ENCODE data around the gene DOCK1.

DOCK1 gene

DNA sequence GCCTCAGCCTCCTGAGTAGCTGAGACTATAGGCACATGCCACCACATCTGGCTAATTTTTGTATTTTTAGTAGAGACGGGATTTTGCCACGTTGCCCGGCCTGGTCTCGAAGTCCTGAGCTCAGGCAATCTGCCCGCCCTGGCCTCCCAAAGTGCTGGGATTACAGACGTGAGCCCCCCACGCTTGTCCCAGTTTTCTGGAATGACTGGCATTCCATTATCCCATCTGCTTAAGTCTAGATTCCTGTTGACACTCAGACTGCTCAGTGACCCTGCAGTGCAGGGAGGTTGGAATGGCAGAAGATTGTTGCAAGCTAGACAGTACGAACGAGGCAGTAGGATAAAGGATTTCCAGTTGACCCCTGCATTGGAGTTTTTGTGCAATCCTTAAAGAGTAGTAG lies 508.8 kb downstream of the DOCK1 start:
- H3K4me2 ChIP-seq (ENCODE audit: low read depth, low read length, poor library complexity, severe bottlenecking) = no peak overlapping the region
- H3K4me3 ChIP-seq (ENCODE audit: low read length, poor library complexity, severe bottlenecking) = no peak overlapping the region
- no peaks in the 10 kb centered on the region for H3F3A ChIP-seq (ENCODE audit: low read depth)
- H3K9me2 ChIP-seq (replicated peaks; ENCODE audit: low read depth, low read length) = no peaks in the 10 kb centered on the region
- H3K36me3 ChIP-seq (ENCODE audit: insufficient read depth, low read length) = no peaks in the 10 kb centered on the region
- H4K20me1 ChIP-seq (ENCODE audit: insufficient read depth, low read length, poor library complexity, severe bottlenecking) = no peaks in the 10 kb centered on the region
- peaks cover 6% of the 10 kb centered on the region; the same call in 1 of the 2 replicates for H3K9me3 ChIP-seq (ENCODE audit: insufficient read depth, low read depth, low read length)
- no peak overlapping the region for H2AFZ ChIP-seq (ENCODE audit: low read length)
- H3K79me2 ChIP-seq (ENCODE audit: insufficient read depth, low read length) = no peaks in the 10 kb centered on the region
- no peaks in the 10 kb centered on the region for H3K27me3 ChIP-seq (ENCODE audit: insufficient read depth, low read length, poor library complexity, severe bottlenecking)
- H3K4me1 ChIP-seq (ENCODE audit: insufficient read depth, low read length, poor library complexity, severe bottlenecking) = no peaks in the 10 kb centered on the region
- H3K9ac ChIP-seq (ENCODE audit: low read depth, low read length, poor library complexity, severe bottlenecking) = no peak overlapping the region
- TF ChIP-seq, protein P1, sequence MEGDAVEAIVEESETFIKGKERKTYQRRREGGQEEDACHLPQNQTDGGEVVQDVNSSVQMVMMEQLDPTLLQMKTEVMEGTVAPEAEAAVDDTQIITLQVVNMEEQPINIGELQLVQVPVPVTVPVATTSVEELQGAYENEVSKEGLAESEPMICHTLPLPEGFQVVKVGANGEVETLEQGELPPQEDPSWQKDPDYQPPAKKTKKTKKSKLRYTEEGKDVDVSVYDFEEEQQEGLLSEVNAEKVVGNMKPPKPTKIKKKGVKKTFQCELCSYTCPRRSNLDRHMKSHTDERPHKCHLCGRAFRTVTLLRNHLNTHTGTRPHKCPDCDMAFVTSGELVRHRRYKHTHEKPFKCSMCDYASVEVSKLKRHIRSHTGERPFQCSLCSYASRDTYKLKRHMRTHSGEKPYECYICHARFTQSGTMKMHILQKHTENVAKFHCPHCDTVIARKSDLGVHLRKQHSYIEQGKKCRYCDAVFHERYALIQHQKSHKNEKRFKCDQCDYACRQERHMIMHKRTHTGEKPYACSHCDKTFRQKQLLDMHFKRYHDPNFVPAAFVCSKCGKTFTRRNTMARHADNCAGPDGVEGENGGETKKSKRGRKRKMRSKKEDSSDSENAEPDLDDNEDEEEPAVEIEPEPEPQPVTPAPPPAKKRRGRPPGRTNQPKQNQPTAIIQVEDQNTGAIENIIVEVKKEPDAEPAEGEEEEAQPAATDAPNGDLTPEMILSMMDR (conservative IDR thresholded peaks at IDR 0.05; ENCODE audit: low read length) = no peak
- TF ChIP-seq EZH2phosphoT487 (IDR thresholded peaks at IDR 0.05; ENCODE audit: borderline replicate concordance) = no peak

- Histone ChIP-seq H4K20me1 (ENCODE audit: insufficient read depth, low read length, poor library complexity, severe bottlenecking) (no peaks in the 10 kb centered on the region), H3K9me3 (ENCODE audit: insufficient read depth, low read depth, low read length) (peaks cover 6% of the 10 kb centered on the region; the same call in 1 of the 2 replicates), H3K79me2 (ENCODE audit: insufficient read depth, low read length) (no peaks in the 10 kb centered on the region), H3F3A (ENCODE audit: low read depth) (no peaks in the 10 kb centered on the region), H3K9me2 (replicated peaks; ENCODE audit: low read depth, low read length) (no peaks in the 10 kb centered on the region), H3K9ac (ENCODE audit: low read depth, low read length, poor library complexity, severe bottlenecking) (no peak overlapping the region), H2AFZ (ENCODE audit: low read length) (no peak overlapping the region), H3K4me3 (ENCODE audit: low read length, poor library complexity, severe bottlenecking) (no peak overlapping the region), H3K4me1 (ENCODE audit: insufficient read depth, low read length, poor library complexity, severe bottlenecking) (no peaks in the 10 kb centered on the region), H3K27me3 (ENCODE audit: insufficient read depth, low read length, poor library complexity, severe bottlenecking) (no peaks in the 10 kb centered on the region), H3K4me2 (ENCODE audit: low read depth, low read length, poor library complexity, severe bottlenecking) (no peak overlapping the region), H3K36me3 (ENCODE audit: insufficient read depth, low read length) (no peaks in the 10 kb centered on the region)
- TF ChIP-seq, protein P1 (conservative IDR thresholded peaks at IDR 0.05; ENCODE audit: low read length) = no peak
- TF ChIP-seq EZH2phosphoT487 (IDR thresholded peaks at IDR 0.05; ENCODE audit: borderline replicate concordance) = no peak
Observed at GRCh38 chr10:127415116-127415515, 509.9 kb downstream of the DOCK1 start.

- no peaks in the 10 kb centered on the region for H3K36me3 ChIP-seq (ENCODE audit: insufficient read depth, low read length)
- no peak for TF ChIP-seq EZH2phosphoT487 (IDR thresholded peaks at IDR 0.05; ENCODE audit: borderline replicate concordance)
- TF ChIP-seq, protein P1 (conservative IDR thresholded peaks at IDR 0.05; ENCODE audit: low read length) = no peak
- H3K4me1 ChIP-seq (ENCODE audit: insufficient read depth, low read length, poor library complexity, severe bottlenecking) = no peaks in the 10 kb centered on the region
- no peaks in the 10 kb centered on the region for H3K9me2 ChIP-seq (replicated peaks; ENCODE audit: low read depth, low read length)
- no peaks in the 10 kb centered on the region for H4K20me1 ChIP-seq (ENCODE audit: insufficient read depth, low read length, poor library complexity, severe bottlenecking)
- H3K27me3 ChIP-seq (ENCODE audit: insufficient read depth, low read length, poor library complexity, severe bottlenecking) = no peaks in the 10 kb centered on the region
- no peaks in the 10 kb centered on the region for H3K79me2 ChIP-seq (ENCODE audit: insufficient read depth, low read length)
- no peak overlapping the region for H2AFZ ChIP-seq (ENCODE audit: low read length)
- no peak overlapping the region for H3K4me2 ChIP-seq (ENCODE audit: low read depth, low read length, poor library complexity, severe bottlenecking)
- H3K4me3 ChIP-seq (ENCODE audit: low read length, poor library complexity, severe bottlenecking) = no peak overlapping the region
- H3F3A ChIP-seq (ENCODE audit: low read depth) = no peaks in the 10 kb centered on the region
- H3K9me3 ChIP-seq (ENCODE audit: insufficient read depth, low read depth, low read length) = peaks cover 6% of the 10 kb centered on the region; the same call in 1 of the 2 replicates
- no peak overlapping the region for H3K9ac ChIP-seq (ENCODE audit: low read depth, low read length, poor library complexity, severe bottlenecking)
Observed at GRCh38 chr10:127415901-127416581, 510.8 kb downstream of the DOCK1 start.
